Hepatocyte (in vitro differentiated cells): ENCODE results near the gene HAGH. TPM values are rescaled to one million over a fixed set of nuclear protein-coding genes. Genes with fewer than 3 reads are reported as not detected.
A peak's percentile ranks its signal among the peaks of the same experiment; 100 is the strongest.

Source experiments
- DNase-seq: peaks from one replicate; pipeline ENCODE4 v3.0.0-alpha.2; 2016; ENCODE audit warnings: low spot score
- H2AFZ ChIP-seq: fragments of 200-600 bp; sonication (generic); 2 replicates; pipeline ENCODE4 v1.6.0; 2016; ENCODE audit warnings: antibody characterized with exemption, mild to moderate bottlenecking
- H3K27ac ChIP-seq: fragments of 200-600 bp; sonication (generic); 2 replicates; pipeline ENCODE4 v1.5.1; 2016; ENCODE audit warnings: mild to moderate bottlenecking
- H3K27me3 ChIP-seq: fragments of 200-600 bp; sonication (generic); 2 replicates; pipeline ENCODE4 v1.6.1; 2016
- H3K36me3 ChIP-seq: fragments of 200-600 bp; sonication (generic); replicated peaks from 2 replicates; pipeline ENCODE4 v1.5.1; 2016; ENCODE audit warnings: low read depth; ENCODE audit not compliant: insufficient read depth
- H3K4me1 ChIP-seq: fragments of 200-600 bp; sonication (generic); 2 replicates; pipeline ENCODE4 v1.5.1; 2016; ENCODE audit warnings: mild to moderate bottlenecking, moderate library complexity; ENCODE audit not compliant: insufficient read depth
- H3K4me2 ChIP-seq: fragments of 200-600 bp; sonication (generic); 2 replicates; pipeline ENCODE4 v1.6.0; 2016
- H3K4me3 ChIP-seq: fragments of 200-600 bp; sonication (generic); 2 replicates; pipeline ENCODE4 v1.5.1; 2016; ENCODE audit warnings: mild to moderate bottlenecking
- H3K79me2 ChIP-seq: fragments of 200-600 bp; sonication (generic); 2 replicates; pipeline ENCODE4 v1.6.0; 2017; ENCODE audit warnings: mild to moderate bottlenecking
- H3K9me2 ChIP-seq: fragments of 200-600 bp; sonication (generic); replicated peaks from 2 replicates; pipeline ENCODE4 v1.6.0; 2017; ENCODE audit warnings: mild to moderate bottlenecking; ENCODE audit not compliant: insufficient read depth
- H3K9me3 ChIP-seq: fragments of 200-600 bp; sonication (generic); 2 replicates; pipeline ENCODE4 v1.5.1; 2016; ENCODE audit warnings: low read depth, mild to moderate bottlenecking
- H4K20me1 ChIP-seq: fragments of 200-600 bp; sonication (generic); 2 replicates; pipeline ENCODE4 v1.6.0; 2016; ENCODE audit warnings: mild to moderate bottlenecking; ENCODE audit not compliant: insufficient read depth, poor library complexity, severe bottlenecking
- EZH2 ChIP-seq: fragments of 200-600 bp; sonication (generic); IDR thresholded peaks from 2 replicates; pipeline ENCODE4 v1.6.1; 2016; ENCODE audit warnings: antibody characterized with exemption, mild to moderate bottlenecking, borderline replicate concordance
- EZH2phosphoT487 ChIP-seq: fragments of 200-600 bp; sonication (generic); IDR thresholded peaks from one replicate; pipeline ENCODE4 v1.6.1; 2018; ENCODE audit warnings: antibody characterized with exemption, mild to moderate bottlenecking, low read depth, moderate library complexity; ENCODE audit not compliant: unreplicated experiment, severe bottlenecking
- WGBS: methylation state at CpG from one replicate; pipeline ENCODE4 v1.1.6; 2016; ENCODE audit warnings: low lambda C conversion rate; ENCODE audit errors: missing lambda C conversion rate; 5-methylcytosine and 5-hydroxymethylcytosine counted together
- polyA plus RNA-seq: library from polyadenylated mRNA; unstranded; fragments of >200 nt; fragmentation: Nextera tagmentation; extraction: Ambion mirVana; gene quantifications from 2 replicates; pipeline ENCODE4 v1.2.1, GENCODE V29; 2016
- total RNA-seq: library from RNA; depleted of rRNA; stranded (reverse); fragments of >200 nt; gene quantifications from 2 replicates; pipeline ENCODE4 v1.2.3, GENCODE V29; 2014
- TF ChIP-seq, protein P1 (sequence below): fragments of 200-600 bp; sonication (generic); IDR thresholded peaks from 2 replicates; pipeline ENCODE4 v1.5.1; 2016; ENCODE audit warnings: antibody characterized with exemption, mild to moderate bottlenecking; ENCODE audit not compliant: poor library complexity

The HAGH gene
- total and polyA plus RNA-seq, 2 experiments from 2014 or later = 55.6 to 113 TPM

DNA sequence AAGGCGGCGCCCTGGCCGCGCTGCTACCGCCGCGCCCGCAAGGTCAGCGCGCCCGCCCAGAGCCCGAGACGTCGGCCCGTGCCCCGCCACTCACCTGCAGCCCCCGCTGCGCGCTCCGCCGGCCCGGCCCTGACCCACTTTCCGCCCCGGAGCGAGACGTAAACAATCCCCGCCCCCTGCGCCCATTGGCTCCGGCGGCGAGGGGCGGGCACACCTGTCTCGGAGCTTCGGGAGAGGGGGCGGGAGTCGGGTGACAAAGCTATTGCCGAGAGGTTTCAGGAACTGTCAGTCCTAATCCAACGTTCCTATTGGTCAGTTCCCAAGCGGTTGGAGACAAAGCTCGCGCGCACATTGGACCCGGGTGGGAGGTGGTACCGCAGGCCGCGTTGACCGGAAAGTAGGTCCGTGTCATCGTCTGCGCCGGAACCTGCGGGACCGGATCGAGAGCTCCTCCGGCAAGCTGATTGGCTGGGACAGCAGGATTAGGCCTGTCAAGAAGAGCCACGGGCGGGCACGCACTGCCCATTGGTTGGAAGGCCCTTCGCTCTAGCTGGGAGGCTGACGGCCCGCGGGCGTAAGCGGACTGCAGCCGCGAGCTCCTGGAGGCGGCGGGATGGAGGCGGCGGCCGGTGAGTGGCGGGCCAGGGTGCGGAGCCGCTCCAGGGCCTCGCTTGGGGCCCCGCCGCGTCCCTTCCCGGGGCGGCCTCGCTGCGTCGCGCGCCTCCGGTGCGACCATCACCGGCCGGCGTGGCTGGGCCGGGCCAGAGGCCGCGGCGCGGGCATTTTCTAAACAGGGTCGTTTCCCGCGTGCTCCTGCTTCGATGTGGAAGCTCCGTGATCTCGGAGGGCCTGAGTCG, 44.0 kb downstream of the HAGH start, which contains the start of the genes NUBP2 and SPSB3:
Gene NUBP2 (plus strand): TSS at position 553 of the 857 bp plus-strand sequence. CDS start 61 bp downstream, at position 614.
Gene SPSB3 (minus strand): TSS at position 164 of the 857 bp plus-strand sequence. CDS start 1,088 bp downstream, outside the sequence.
- DNase-seq = peak; percentile 100
- WGBS = under 1% methylated on average over 78 of the region's 102 CpGs
- no peaks in the 10 kb centered on the region for H3K27me3 ChIP-seq
- H3K4me2 ChIP-seq = peak within 1 kb of the TSS; percentile 97
- H3K79me2 ChIP-seq = peaks cover 55% of the 10 kb centered on the region
- no peaks in the 10 kb centered on the region for H3K9me3 ChIP-seq
- H3K36me3 ChIP-seq = no peaks in the 10 kb centered on the region
- peak within 1 kb of the TSS; percentile 44 for H2AFZ ChIP-seq
- H3K4me3 ChIP-seq = peak within 1 kb of the TSS; percentile 65
- peak within 1 kb of the TSS; percentile 62 for H3K27ac ChIP-seq
- TF ChIP-seq, protein P1, sequence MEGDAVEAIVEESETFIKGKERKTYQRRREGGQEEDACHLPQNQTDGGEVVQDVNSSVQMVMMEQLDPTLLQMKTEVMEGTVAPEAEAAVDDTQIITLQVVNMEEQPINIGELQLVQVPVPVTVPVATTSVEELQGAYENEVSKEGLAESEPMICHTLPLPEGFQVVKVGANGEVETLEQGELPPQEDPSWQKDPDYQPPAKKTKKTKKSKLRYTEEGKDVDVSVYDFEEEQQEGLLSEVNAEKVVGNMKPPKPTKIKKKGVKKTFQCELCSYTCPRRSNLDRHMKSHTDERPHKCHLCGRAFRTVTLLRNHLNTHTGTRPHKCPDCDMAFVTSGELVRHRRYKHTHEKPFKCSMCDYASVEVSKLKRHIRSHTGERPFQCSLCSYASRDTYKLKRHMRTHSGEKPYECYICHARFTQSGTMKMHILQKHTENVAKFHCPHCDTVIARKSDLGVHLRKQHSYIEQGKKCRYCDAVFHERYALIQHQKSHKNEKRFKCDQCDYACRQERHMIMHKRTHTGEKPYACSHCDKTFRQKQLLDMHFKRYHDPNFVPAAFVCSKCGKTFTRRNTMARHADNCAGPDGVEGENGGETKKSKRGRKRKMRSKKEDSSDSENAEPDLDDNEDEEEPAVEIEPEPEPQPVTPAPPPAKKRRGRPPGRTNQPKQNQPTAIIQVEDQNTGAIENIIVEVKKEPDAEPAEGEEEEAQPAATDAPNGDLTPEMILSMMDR = no peak
- TF ChIP-seq EZH2phosphoT487 (no peak), EZH2 (no peak)
- H4K20me1 ChIP-seq = peaks cover 10% of the 10 kb centered on the region
- H3K9me2 ChIP-seq = no peaks in the 10 kb centered on the region
- peaks cover 9% of the 10 kb centered on the region for H3K4me1 ChIP-seq

DNA sequence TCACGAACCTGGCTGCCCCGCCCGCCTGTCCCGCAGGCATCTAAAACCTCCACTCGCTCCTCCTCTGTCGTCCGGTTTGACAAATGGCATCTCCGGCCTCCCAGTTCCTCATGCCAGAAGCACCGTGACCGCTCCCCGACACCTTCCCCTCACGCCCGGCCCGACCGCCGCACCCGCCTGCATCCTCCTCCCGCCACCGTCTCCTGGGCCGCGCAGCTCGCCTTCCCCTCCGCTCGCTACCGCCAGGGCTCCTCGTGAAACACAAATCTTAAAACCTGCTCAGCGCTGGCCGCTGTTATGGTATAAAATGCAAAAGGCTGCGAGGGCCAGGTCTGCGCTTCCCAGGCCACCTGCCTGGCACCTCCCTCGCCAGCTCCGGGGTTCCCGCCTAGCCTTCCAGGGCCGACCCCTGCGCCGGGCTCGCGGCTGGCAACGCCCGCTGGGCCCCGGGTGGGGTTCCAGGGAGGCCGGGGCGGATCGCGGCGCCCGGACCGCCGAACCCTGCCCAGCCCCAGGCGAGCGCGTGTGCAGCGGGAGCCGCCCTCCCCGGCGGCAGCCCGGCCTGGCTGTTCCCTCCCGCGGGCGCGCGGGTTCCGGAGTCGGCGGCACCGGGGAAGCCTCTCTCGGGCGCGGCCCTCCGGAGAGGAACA, 44.7 kb downstream of the HAGH start:
- H3K4me1 ChIP-seq = peaks cover 9% of the 10 kb centered on the region
- no peaks in the 10 kb centered on the region for H3K9me3 ChIP-seq
- H4K20me1 ChIP-seq = peaks cover 10% of the 10 kb centered on the region
- peak overlapping the region; percentile 17 for H3K4me3 ChIP-seq
- no peak for DNase-seq
- TF ChIP-seq, protein P1 = no peak
- no peak for TF ChIP-seq EZH2phosphoT487
- no peak for TF ChIP-seq EZH2
- H3K9me2 ChIP-seq = no peaks in the 10 kb centered on the region
- H3K27me3 ChIP-seq = no peaks in the 10 kb centered on the region
- peaks cover 53% of the 10 kb centered on the region for H3K79me2 ChIP-seq
- peak overlapping the region; percentile 97 for H3K4me2 ChIP-seq
- under 1% methylated on average over 37 of the region's 70 CpGs for WGBS
- peak overlapping the region; percentile 62 for H3K27ac ChIP-seq
- H2AFZ ChIP-seq = no peak overlapping the region
- H3K36me3 ChIP-seq = no peaks in the 10 kb centered on the region

DNA sequence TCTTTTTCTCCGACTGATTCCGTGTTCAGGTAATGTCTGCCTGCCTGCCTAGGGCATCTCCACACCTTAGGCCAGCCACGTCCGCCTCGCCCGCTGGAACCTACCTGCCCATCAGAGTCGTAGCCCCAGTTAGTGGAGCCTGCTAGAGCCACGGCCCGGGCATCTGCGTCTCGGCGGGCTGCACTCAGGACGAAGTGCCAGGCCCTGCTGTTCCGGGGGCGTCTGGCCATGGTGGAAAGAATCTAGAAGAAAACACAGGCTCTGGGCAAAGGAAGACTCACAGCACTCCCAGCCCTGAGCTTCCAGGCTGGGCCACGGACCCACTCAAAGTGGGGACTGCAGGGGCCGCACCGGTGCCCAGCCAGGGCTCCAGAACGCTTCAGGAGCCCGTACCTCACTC, 45.4 kb downstream of the HAGH start:
- no peak for DNase-seq
- Histone ChIP-seq H3K4me1 (peaks cover 9% of the 10 kb centered on the region), H3K27me3 (no peaks in the 10 kb centered on the region), H3K4me3 (peak overlapping the region; percentile 17), H3K9me3 (no peaks in the 10 kb centered on the region), H2AFZ (no peak overlapping the region), H4K20me1 (peaks cover 10% of the 10 kb centered on the region), H3K36me3 (no peaks in the 10 kb centered on the region), H3K9me2 (no peaks in the 10 kb centered on the region), H3K79me2 (peaks cover 47% of the 10 kb centered on the region), H3K27ac (peak overlapping the region; percentile 62), H3K4me2 (peak overlapping the region; percentile 97)
- 80% methylated on average over 20 of the region's 20 CpGs for WGBS
- no peak for TF ChIP-seq EZH2
- TF ChIP-seq, protein P1 = no peak
- no peak for TF ChIP-seq EZH2phosphoT487
